Measurements from ENCODE around the gene NT5M. TPM values are rescaled to one million over a fixed set of nuclear protein-coding genes. Genes with fewer than 3 reads are reported as not detected.

NT5M gene
- total RNA-seq, 1 donor from 2014 or later: 8.5 TPM

DNA sequence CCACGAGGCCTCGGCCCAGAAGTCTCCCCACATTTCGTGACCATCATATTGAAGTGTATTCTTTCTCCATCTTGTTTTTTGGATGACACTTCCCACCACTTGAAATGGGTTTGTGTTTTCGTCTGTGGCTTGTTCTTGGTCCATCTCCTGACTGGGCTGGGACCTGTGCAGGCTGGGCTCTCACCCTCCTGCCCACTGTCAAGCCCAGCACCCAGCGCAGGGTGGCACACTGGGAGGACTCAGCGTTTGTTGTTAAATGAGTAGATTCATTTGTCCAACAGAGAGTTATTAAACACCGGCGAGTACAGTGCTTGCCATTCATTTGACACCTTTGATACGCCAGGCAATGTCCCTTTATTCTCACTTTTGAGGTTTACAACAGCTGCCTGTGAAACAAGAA is 22.6 kb downstream of the NT5M start:
- intact Hi-C loops (cut with DNase I): no loop called here
- no peak for DNase-seq

DNA sequence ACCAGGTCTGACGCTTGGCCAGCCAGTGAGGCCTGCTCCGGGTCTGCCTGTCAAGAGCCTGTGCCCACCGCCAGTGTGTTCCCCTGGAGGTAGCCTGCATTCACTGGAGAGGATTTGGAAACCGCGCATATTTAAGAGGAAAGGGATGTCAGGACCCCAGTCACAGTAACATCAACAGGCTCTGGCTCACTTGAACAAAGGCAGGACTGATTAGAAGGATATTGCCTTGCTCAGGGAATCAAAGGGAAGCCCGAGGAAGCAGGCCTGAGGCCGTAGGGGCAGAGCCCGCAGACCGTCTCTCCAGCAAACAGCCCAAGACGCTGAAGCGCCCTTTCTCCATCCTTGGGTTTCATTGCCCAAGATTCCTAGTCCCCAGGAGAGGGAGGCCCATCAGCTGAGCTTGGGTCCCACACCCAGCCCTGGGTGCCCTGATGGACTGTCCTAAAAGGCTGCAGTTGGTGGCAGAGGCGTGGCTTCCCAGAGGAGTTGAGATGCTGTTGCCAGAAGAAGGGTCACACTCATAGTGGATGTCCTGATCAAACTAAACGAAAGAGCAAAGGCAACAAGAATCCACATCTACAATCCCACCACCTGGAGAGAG is 23.2 kb downstream of the NT5M start:
- ATAC-seq (ENCODE audit: poor library complexity) (no peak), DNase-seq (peak; percentile 18)
- intact Hi-C loops (cut with DNase I): no loop called here

More for the DNA sequence above, 22.6 kb downstream of the NT5M start:
- ATAC-seq (ENCODE audit: poor library complexity): no peak

DNA sequence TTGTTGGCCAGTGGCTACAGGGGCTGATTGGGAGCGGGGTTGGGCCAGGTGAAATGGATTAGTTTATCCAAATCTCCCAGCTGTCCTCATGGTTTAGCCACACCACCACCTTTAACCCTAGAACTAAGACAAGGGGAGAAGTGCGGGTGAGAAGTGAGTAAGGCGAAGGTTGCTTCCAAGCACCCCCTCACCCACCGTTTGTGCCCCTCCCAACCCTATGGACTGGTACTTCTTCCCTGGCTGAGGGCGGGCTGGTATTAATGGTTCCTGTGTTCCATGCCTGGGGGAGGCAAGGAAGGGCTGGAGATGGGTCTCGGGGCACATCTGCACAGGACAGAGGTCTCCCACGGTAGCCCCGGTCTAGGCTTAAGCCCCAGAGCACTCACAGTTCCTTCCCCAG is 25.1 kb downstream of the NT5M start:
- no peak for ATAC-seq (ENCODE audit: poor library complexity)
- peak; percentile 26 for DNase-seq
- intact Hi-C loops (cut with DNase I): no loop called here

DNA sequence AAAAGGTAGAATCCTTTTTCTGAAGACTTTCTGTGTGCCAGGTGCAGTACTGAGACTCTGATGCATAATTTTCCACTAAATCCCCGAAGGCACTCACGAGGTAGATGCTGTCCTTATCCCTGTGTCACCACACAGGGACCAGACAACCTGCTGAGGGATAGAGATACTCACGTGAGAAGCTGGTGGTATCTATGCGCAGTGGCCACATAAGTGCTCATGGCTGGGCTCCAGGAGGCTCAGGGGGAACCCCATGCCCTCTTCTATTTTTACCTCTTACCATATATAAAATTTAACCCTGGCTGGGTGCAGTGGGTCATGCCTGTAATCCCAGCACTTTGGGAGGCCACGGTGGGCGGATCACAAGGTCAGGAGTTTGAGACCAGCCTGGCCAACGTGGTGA is 38.3 kb downstream of the NT5M start:
- peak; percentile 47 for ATAC-seq (ENCODE audit: poor library complexity)
- DNase-seq: peak; percentile 22
- intact Hi-C loops (cut with DNase I): no loop called here

DNA sequence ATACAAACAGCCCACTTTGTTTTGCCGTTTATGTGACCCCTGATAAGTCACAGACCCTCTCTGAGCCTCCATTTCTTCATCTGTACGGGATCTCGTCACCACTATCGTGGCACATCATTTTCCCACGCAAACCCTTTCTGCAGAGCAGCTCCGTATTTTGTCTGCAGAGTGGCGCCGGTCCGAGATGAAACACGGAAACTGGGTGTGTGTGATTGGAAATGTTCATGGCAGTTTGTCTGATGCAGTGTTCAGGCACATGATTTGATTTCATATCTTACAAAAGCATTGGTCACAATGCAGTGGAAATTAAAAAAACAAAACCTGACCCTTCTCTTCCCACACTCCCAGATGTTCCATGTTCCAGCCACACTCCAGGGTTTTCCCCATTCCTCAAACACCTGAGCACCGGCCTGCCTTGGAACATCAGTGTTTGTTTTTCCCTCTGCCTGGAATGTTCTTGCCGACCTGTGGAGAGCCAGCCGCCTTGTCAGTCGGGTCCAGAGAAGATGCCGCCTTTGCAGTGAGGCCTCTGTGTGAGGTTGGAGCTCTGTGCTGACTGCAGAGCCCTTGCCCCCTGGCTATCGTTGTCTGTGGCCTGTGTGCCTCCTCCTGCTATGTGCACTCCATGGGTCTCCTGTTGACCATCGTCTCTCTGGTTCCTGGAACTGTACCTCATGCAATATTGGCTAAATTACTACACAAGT is 39.2 kb downstream of the NT5M start:
- DNase-seq: peak; percentile 32
- intact Hi-C loops (cut with DNase I): no loop called here
- no peak for ATAC-seq (ENCODE audit: poor library complexity)

DNA sequence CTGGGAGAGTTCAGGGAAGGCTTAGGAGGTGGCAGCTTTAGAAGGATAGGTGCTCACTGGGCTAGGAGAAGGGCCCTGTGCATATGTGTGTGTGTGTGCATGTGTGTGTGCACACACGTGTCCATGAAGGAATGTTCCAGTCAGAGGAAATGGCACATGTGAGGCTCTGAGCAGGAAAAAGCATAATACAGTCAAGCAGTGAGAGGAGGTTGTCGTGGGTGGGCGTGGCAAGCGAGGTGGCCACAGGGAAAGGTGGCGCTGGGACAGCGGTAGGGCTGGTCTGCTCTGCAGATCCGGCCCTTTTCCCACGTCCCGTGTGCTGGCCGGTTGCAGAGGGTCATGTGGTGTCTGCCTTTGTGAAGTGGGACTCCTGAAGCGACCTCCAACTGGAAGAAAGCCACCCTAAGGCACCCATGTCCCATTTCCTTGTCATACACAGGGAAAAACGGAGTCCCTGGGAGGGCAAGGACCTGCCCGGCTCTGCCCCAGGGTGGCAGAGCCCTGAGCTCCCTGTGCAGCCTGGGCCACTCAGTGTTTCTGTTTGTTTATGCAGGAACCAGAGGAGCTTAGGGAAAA is 40.1 kb downstream of the NT5M start:
- DNase-seq (peak; percentile 3), ATAC-seq (ENCODE audit: poor library complexity) (no peak)
- intact Hi-C loops (cut with DNase I): no loop called here

DNA sequence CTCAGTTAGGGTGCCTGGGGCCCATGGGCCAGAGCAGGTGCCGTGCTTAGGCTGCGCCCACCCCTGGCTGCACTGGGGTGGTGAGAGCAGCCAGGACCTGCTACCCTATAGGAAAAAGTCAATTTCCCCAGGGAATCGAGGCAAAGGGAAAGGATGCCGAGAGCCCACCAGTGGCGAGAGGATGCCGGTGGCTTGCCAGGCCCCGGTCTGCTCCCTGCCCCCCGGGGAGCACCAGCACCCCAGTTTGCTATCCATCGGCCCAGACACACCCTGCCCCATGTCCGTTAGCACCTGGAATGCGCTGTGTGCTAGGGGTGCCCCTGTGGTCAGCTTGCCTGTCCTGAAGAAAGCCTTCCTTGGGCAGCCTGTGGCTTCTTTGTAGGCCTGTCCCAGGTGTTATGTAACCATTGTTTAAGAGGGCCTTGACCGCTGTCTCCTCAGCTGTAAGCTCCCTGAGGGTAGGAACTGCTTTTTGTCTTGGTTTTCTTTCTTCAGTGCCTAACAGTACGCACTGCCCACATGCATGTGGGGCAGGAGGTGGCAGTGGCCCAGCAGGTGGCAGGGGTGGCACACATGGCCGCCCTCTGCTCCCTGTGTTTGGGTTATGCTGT is 40.8 kb downstream of the NT5M start:
- DNase-seq (peak; percentile 10), ATAC-seq (ENCODE audit: poor library complexity) (no peak)
- intact Hi-C loops (cut with DNase I): no loop called here

DNA sequence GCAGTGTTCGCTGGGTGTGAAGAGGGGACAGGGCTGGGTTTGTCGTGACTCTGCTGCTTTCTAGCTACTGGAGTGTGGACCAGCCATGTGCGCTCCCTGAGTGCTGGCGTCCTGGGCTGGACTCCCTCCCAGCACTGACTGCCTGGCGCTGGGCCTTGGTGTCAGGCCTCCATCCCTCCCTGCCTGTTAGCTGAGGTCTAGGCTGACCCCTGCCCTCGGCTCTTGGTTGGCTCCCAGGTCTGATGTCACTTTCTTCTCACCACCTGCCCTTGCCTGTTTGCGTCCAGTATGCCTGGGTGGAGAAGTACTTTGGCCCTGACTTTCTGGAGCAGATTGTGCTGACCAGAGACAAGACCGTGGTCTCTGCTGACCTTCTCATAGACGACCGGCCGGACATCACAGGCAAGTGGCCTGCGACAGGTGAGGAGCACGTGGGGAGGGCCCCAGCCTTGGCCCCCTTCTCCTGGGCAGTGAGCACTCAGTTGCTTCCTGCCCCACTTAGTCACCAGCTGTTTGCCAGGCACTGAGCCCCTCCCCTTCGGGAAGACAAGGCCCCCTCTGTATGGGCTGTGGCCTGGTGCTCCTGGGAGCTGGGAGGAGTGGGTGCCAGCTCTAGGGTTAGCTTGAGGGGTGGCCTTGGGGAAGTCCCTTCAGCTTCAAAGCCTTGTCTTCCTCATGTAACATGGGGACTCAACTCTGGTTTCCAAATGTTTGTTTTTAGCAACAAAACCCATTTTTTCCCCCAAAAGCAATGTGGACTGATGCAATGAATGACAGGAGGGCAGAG is 41.5 kb downstream of the NT5M start:
- intact Hi-C loops (cut with DNase I): no loop called here
- peak; percentile 31 for DNase-seq

DNA sequence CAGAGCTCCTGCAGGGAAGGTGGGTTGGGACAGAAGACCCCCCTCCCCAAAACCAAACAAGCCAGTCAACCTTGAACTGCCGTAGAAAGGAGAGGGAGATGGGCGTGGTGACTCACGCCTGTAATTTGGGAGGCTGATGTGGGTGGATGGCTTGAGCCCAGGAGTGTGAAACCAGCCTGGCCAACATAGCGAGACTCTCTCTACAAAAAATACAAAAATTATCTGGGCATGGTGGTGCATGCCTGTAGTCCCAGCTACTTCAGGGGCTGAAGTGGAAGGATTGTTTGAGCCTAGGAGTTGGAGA is 42.1 kb downstream of the NT5M start:
- DNase-seq (peak; percentile 2), ATAC-seq (ENCODE audit: poor library complexity) (no peak)
- intact Hi-C loops (cut with DNase I): no loop called here

More for the DNA sequence above, 41.5 kb downstream of the NT5M start:
- ATAC-seq (ENCODE audit: poor library complexity): no peak

DNA sequence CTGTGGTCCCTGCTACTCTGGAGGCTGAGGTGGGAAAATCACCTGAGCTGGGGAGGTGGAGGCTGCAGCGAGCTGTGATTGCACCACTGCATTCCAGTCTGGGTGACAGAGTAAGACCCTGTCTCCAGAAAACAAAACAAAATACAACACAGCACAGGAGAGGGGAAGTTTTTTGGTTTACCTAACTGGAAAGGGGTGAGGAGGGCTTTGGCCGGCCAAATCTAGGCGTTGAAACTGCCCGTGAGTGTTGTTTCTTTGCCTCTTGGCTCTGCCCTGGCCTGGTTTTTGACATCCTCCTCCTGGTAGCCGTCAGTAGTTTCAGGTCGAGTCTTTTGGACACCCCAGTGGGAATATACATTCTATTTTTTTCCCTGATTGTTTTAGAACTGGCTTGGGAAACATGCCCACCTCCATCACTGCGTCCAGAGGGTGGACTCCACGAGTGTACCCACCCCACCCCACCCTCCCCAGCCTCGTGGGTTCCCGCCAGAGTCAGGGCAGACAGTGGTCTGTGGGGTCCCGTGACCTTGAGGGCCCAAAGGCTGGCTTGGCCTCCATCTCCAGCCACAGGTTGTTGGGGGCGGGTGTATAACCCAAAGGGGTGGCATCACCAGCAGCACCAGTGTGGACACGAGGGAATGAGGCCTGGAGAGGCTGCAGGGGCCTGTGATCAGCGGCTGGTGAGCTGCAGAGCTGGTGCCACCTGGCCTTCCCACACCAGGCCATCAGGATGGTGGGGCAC is 42.7 kb downstream of the NT5M start:
- ATAC-seq (ENCODE audit: poor library complexity): no peak
- intact Hi-C loops (cut with DNase I): no loop called here
- DNase-seq: peak; percentile 13

DNA sequence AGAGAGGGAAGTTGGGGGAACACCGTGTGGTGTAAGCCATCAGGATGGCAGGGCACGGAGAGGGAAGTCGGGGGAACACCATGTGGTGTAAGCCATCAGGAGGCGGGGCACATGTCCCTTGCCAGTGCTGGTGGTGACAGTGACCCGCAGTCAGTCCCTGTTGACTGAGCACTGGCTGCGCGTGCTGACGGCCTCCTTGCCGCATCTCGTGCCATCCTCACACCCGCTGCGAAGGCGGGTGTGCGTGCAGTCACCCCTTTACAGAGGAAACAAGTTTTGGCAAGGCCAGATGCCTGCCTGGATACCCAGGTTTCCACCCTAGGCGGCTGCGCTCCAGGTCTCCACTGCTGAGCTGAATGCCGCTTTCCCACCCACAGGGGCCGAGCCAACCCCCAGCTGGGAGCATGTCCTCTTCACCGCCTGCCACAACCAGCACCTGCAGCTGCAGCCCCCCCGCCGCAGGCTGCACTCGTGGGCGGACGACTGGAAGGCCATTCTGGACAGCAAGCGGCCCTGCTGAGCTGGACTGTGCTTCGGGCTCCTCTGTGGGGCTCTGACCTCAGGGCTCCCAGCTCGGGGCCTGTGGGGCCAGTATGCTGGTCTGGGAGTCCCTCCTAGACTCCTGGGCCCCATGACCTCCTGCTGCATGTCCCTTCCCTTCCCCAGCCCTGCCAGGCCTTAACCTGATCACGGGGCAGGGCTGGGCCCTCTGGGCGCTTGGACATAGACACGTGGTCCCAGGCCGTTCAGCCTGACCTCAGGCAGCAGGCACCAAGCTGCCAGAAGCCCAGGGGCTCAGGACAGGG is 43.5 kb downstream of the NT5M start:
- DNase-seq: peak; percentile 27
- no peak for ATAC-seq (ENCODE audit: poor library complexity)
- intact Hi-C loops (cut with DNase I): no loop called here

DNA sequence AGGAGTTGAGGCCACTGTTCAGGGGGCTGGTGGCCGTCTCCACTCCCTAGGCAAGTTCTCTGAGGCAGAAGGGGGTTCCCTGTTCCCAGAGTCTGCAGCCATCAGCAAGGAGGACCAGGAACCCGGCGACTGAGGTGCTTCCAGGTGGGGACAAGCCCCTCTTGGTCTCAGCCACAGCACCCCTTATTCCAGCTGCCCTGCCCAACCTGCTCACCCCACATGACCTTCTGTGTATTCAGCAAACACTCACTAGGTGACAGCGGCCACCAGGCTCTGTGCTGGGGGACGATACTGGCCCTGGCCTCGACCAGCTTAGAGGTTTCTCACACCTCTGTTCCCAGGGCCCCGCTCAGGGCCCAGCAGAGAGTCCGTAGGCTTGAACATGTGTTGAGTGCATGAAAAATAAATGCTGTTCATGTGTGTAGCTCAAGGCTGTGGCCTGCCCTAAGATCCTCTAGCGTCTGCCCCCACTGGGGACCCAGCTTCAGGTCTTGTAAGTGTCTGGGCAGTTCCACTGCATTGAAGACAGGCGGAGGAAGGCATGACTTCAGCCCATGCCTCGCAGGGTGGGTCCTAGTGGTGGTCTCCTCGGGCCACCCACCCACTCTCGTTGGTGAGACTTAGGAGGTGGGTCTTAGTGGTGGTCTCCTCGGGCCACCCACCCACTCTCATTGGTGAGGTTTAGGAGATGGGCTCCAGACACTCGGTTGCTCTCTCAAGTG is 44.2 kb downstream of the NT5M start:
- DNase-seq (peak; percentile 34), ATAC-seq (ENCODE audit: poor library complexity) (no peak)
- intact Hi-C loops (cut with DNase I): no loop called here

DNA sequence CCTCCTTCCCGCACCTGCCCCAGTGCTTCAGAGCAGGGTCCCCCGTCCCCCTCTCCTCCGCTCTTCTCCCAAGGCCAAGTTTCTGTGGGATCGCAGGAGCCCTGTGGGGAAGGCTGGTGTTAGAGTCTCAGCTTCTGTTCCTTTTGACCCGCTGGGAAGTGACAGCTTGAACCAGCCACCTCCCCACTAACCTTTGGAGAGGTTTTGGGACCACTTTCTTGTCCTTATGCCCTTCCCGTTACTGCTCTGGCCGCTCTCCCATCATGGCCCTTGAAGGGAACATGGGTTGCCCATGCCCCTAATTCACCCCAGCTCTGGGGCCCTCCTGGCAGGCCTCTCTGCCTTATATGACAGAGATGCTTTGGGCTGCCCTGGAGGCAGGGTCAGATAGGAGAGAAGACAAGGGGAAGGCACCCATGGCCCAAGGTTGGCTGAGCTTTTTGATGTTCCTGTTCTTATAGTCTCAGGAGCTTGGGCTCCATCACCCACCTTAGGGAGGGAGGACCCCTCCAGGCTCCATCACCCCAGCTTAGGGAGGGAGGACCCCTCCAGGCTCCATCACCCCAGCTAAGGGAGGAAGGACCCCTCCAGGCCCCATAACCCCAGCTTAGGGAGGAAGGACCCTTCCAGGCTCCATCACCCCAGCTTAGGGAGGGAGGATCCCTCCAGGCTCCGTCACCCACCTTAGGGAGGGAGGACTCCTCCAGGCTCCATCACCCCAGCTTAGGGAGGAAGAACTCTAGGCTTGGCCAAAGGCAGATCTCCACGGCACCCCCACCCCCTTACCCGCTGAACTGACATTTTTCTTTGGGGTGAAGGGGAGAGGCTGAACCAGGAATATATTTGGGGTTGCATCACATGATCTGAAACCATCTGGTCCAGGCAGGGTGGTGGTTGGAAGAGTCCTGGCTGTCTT is 45.0 kb downstream of the NT5M start:
- ATAC-seq (ENCODE audit: poor library complexity): no peak
- intact Hi-C loops (cut with DNase I): no loop called here
- peak; percentile 18 for DNase-seq

DNA sequence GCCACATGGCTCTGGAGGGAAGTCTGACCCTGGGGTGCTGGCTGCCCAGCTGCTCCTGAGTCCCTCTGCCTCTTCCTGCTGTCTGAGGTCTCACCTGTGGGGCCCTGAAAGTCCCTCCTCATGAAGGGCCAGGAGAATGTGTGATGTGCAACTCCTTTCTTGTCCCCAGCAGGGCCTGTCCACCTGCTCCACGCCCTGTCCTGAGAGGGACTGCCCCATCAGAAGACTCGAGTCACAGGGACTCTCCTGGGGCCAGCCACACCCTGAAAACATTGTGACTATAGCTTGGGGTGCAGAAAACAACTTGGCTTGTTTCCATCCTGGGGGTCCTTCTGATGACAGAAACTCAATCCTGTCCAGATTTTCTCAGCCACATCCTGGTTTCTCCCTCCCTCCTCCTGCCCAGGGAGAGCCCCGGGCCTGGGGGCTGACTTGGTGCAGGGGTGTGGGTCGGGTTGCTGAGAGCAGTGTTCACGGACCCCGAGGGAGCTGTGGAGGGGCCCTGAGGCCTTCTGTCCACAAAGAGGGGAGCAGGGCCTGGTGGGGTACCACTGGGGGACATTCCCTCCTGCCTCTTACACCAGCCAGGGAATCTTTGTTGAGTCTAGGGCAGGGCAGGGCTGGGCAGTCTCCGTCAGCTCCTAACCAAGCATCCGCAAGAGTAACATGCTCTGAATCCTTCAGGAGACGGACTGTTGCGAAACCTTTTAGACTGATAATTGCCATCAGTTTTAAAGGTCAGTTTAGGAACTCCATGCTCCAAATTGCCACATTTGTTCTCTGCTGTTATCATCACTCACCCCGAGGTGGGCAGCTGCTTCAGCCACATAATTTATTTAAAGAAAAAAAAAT is 45.9 kb downstream of the NT5M start:
- ATAC-seq (ENCODE audit: poor library complexity): no peak
- DNase-seq: peak; percentile 24
- intact Hi-C loops (cut with DNase I): no loop called here

DNA sequence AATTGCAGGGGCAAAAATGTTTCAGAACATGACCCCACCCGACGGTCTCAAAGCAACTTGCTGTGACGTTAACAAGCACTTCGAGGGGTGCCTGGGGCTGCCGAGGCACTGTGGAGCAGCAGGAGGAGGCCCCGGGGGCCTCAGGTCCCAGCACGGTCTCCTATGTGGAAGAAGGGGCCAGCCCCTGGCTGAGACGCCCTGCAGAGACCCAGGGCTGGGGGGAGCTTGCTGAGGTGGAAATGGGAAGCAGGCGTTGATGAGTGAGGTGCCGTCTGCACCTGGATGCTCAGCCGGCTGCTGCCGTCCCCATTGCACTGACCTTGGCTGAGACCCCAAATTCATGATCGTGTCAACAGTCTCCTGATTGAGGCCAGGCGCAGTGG is 46.5 kb downstream of the NT5M start:
- ATAC-seq (ENCODE audit: poor library complexity) (no peak), DNase-seq (peak; percentile 25)
- intact Hi-C loops (cut with DNase I): no loop called here

All from Right ventricle myocardium superior (tissue), 1 donor.